Neural cell (in vitro differentiated cells): ENCODE measurements around the gene EML6. TPM values are rescaled to one million over a fixed set of nuclear protein-coding genes. Genes with fewer than 3 reads are reported as not detected.

ENCODE experiments used
- H2AFZ ChIP-seq: fragments of 200-600, 300-800 bp; sonication (generic), shearing (Covaris generic); 2 replicates; pipeline ENCODE4 v1.6.0; 2014; ENCODE audit warnings: low read depth, mild to moderate bottlenecking, antibody characterized with exemption, low read length, moderate library complexity
- H3F3A ChIP-seq: fragments of 200-600 bp; shearing (Covaris generic); 2 replicates; pipeline ENCODE4 v1.6.1; 2016; ENCODE audit warnings: mild to moderate bottlenecking, moderate library complexity, mixed read lengths, antibody characterized with exemption, low read length; ENCODE audit not compliant: insufficient read depth, poor library complexity, severe bottlenecking
- H3K27ac ChIP-seq: fragments of 200-600, 300-800 bp; sonication (generic), shearing (Covaris generic); 2 replicates; pipeline ENCODE4 v1.5.1; 2014; ENCODE audit warnings: mild to moderate bottlenecking, low read length, moderate library complexity
- H3K27me3 ChIP-seq: fragments of 300-800, 200-600 bp; sonication (generic), shearing (Covaris generic); 2 replicates; pipeline ENCODE4 v1.6.0; 2014; ENCODE audit warnings: mild to moderate bottlenecking, low read depth, low read length, moderate library complexity; ENCODE audit not compliant: insufficient read depth
- H3K36me3 ChIP-seq: fragments of 300-800, 200-600 bp; sonication (generic), shearing (Covaris generic); 2 replicates; pipeline ENCODE4 v1.5.1; 2014; ENCODE audit warnings: mild to moderate bottlenecking, antibody characterized with exemption, low read length, moderate library complexity; ENCODE audit not compliant: insufficient read depth
- H3K4me2 ChIP-seq: fragments of 300-800, 200-600 bp; sonication (generic), shearing (Covaris generic); 2 replicates; pipeline ENCODE4 v1.6.0; 2014; ENCODE audit warnings: mild to moderate bottlenecking, low read length
- H3K4me3 ChIP-seq: fragments of 300-800, 200-600 bp; sonication (generic), shearing (Covaris generic); 2 replicates; pipeline ENCODE4 v1.5.1; 2014; ENCODE audit warnings: mild to moderate bottlenecking, low read length, moderate library complexity
- H3K79me2 ChIP-seq: fragments of 200-600 bp; shearing (Covaris generic); replicated peaks from 2 replicates; pipeline ENCODE4 v1.6.0; 2014; ENCODE audit warnings: mild to moderate bottlenecking, low read length, moderate library complexity; ENCODE audit not compliant: insufficient read depth
- H3K9ac ChIP-seq: fragments of 300-800, 200-600 bp; sonication (generic), shearing (Covaris generic); 2 replicates; pipeline ENCODE4 v1.6.1; 2016; ENCODE audit warnings: mild to moderate bottlenecking, low read length, mixed read lengths
- H3K9me2 ChIP-seq: fragments of 200-600 bp; shearing (Covaris generic); 2 replicates; pipeline ENCODE4 v1.6.1; 2016; ENCODE audit warnings: mild to moderate bottlenecking, low read length, mixed read lengths; ENCODE audit not compliant: insufficient read depth
- H3K9me3 ChIP-seq: fragments of 200-600, 300-800 bp; sonication (generic), shearing (Covaris generic); 2 replicates; pipeline ENCODE4 v1.6.1; 2016; ENCODE audit warnings: mild to moderate bottlenecking, mixed run types, low read length, moderate library complexity, mixed read lengths
- H4K20me1 ChIP-seq: fragments of 200-600 bp; shearing (Covaris generic); 2 replicates; pipeline ENCODE4 v1.6.1; 2016; ENCODE audit warnings: mild to moderate bottlenecking, mixed run types; ENCODE audit not compliant: insufficient read depth
- EP300 ChIP-seq: fragments of 450-650 bp; conservative IDR thresholded peaks from 2 replicates; pipeline ENCODE4 v1.6.1; 2014; ENCODE audit warnings: antibody characterized with exemption, mild to moderate bottlenecking, moderate library complexity; ENCODE audit not compliant: poor library complexity, severe bottlenecking
- EZH2 ChIP-seq: fragments of 200-600, 300-800 bp; shearing (Covaris generic), sonication (generic); IDR thresholded peaks from 2 replicates; pipeline ENCODE4 v1.6.1; 2014; ENCODE audit warnings: antibody characterized with exemption, low read length, borderline replicate concordance, mild to moderate bottlenecking; ENCODE audit not compliant: insufficient read depth, poor library complexity, severe bottlenecking
- MXI1 ChIP-seq: fragments of 450-650 bp; conservative IDR thresholded peaks from 2 replicates; pipeline ENCODE4 v1.6.1; 2014; ENCODE audit warnings: antibody characterized with exemption, mild to moderate bottlenecking; ENCODE audit not compliant: poor library complexity, severe bottlenecking
- POLR2AphosphoS5 ChIP-seq: IDR thresholded peaks from 2 replicates; pipeline ENCODE4 v1.6.1; 2012
- RAD21 ChIP-seq: fragments of 450-650 bp; conservative IDR thresholded peaks from 2 replicates; pipeline ENCODE4 v1.6.1; 2014; ENCODE audit warnings: antibody characterized with exemption, mild to moderate bottlenecking, moderate library complexity
- SMC3 ChIP-seq: fragments of 450-650 bp; conservative IDR thresholded peaks from 2 replicates; pipeline ENCODE4 v1.6.1; 2014; ENCODE audit warnings: antibody characterized with exemption, mild to moderate bottlenecking, moderate library complexity; ENCODE audit not compliant: poor library complexity
- TAF1 ChIP-seq: IDR thresholded peaks from 2 replicates; pipeline ENCODE4 v1.6.1; 2012; ENCODE audit warnings: low read depth
- polyA plus RNA-seq: library from polyadenylated mRNA; depleted of rRNA; stranded (reverse); fragments of >200 nt; gene quantifications from 2 replicates; pipeline ENCODE4 v1.2.3, GENCODE V29; 2014
- TF ChIP-seq, protein P1 (sequence below): IDR thresholded peaks from 2 replicates; pipeline ENCODE4 v1.6.1; 2012; ENCODE audit warnings: borderline replicate concordance
- TF ChIP-seq, protein P2 (sequence below): fragments of 450-650 bp; IDR thresholded peaks from 2 replicates; pipeline ENCODE4 v1.5.1; 2014; ENCODE audit warnings: antibody characterized with exemption, mild to moderate bottlenecking, moderate library complexity; ENCODE audit not compliant: poor library complexity, severe bottlenecking

The EML6 gene
- polyA plus RNA-seq, 1 donor from 2014 or later, result 13.4 TPM

DNA sequence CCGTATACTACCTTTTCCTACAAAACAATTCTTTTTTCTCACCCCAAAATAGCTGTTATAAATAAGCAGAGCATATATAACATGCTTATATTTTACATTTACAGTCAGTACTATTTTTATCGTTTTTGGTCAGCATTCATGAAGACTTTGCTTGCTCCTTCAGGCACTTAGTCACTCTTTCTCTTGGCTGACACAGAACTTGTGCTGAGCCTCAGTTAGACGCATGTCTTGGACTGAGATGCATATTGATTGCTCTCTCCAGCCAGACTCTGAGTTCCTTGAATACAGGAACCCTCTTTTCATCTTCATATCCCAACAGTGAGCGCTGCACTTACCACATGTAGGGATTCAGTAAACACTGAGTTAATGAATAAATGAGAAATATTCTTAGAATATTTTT, 168.4 kb downstream of the EML6 start:
- Histone ChIP-seq H4K20me1 (no peaks in the 10 kb centered on the region), H3K36me3 (no peaks in the 10 kb centered on the region)

DNA sequence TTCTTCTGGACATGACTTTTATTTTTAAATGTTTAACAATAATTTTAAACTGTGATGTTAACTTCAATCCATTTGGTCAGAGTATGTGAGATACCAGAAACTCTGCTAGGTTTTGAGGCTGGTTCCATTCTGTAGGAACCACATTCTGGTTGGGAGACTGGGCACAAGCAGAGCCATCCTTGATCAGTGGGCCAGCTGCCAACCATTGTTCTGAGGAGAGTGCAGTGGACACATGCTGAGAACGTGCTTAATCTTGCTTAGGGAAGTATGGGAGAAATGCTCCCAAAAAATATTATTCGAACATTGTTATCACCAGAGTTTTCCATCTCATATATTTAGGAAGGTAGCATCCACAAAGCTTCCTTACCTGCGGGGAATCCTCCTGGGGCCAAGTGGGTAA, 171.0 kb downstream of the EML6 start:
- H4K20me1 ChIP-seq, result no peaks in the 10 kb centered on the region
- no peak overlapping the region for H3K4me2 ChIP-seq
- no peaks in the 10 kb centered on the region for H3K36me3 ChIP-seq
- no peaks in the 10 kb centered on the region for H3F3A ChIP-seq
- no peak overlapping the region for H3K9ac ChIP-seq
- TF ChIP-seq EP300, result no peak
- no peak for TF ChIP-seq TAF1
- TF ChIP-seq POLR2AphosphoS5, result no peak
- no peak for TF ChIP-seq RAD21
- TF ChIP-seq, protein P1, sequence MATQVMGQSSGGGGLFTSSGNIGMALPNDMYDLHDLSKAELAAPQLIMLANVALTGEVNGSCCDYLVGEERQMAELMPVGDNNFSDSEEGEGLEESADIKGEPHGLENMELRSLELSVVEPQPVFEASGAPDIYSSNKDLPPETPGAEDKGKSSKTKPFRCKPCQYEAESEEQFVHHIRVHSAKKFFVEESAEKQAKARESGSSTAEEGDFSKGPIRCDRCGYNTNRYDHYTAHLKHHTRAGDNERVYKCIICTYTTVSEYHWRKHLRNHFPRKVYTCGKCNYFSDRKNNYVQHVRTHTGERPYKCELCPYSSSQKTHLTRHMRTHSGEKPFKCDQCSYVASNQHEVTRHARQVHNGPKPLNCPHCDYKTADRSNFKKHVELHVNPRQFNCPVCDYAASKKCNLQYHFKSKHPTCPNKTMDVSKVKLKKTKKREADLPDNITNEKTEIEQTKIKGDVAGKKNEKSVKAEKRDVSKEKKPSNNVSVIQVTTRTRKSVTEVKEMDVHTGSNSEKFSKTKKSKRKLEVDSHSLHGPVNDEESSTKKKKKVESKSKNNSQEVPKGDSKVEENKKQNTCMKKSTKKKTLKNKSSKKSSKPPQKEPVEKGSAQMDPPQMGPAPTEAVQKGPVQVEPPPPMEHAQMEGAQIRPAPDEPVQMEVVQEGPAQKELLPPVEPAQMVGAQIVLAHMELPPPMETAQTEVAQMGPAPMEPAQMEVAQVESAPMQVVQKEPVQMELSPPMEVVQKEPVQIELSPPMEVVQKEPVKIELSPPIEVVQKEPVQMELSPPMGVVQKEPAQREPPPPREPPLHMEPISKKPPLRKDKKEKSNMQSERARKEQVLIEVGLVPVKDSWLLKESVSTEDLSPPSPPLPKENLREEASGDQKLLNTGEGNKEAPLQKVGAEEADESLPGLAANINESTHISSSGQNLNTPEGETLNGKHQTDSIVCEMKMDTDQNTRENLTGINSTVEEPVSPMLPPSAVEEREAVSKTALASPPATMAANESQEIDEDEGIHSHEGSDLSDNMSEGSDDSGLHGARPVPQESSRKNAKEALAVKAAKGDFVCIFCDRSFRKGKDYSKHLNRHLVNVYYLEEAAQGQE, result no peak
- no peak for TF ChIP-seq EZH2
- TF ChIP-seq MXI1, result no peak
- no peak for TF ChIP-seq SMC3
- TF ChIP-seq, protein P2, sequence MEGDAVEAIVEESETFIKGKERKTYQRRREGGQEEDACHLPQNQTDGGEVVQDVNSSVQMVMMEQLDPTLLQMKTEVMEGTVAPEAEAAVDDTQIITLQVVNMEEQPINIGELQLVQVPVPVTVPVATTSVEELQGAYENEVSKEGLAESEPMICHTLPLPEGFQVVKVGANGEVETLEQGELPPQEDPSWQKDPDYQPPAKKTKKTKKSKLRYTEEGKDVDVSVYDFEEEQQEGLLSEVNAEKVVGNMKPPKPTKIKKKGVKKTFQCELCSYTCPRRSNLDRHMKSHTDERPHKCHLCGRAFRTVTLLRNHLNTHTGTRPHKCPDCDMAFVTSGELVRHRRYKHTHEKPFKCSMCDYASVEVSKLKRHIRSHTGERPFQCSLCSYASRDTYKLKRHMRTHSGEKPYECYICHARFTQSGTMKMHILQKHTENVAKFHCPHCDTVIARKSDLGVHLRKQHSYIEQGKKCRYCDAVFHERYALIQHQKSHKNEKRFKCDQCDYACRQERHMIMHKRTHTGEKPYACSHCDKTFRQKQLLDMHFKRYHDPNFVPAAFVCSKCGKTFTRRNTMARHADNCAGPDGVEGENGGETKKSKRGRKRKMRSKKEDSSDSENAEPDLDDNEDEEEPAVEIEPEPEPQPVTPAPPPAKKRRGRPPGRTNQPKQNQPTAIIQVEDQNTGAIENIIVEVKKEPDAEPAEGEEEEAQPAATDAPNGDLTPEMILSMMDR, result no peak
- no peaks in the 10 kb centered on the region for H3K79me2 ChIP-seq
- no peaks in the 10 kb centered on the region for H3K9me3 ChIP-seq
- H3K27me3 ChIP-seq, result no peaks in the 10 kb centered on the region
- no peak overlapping the region for H3K27ac ChIP-seq
- no peak overlapping the region for H3K4me3 ChIP-seq
- no peak overlapping the region for H2AFZ ChIP-seq
- no peaks in the 10 kb centered on the region for H3K9me2 ChIP-seq

More for the DNA sequence above, 168.4 kb downstream of the EML6 start:
- no peaks in the 10 kb centered on the region for H3F3A ChIP-seq
- H3K9me3 ChIP-seq, result no peaks in the 10 kb centered on the region
- no peaks in the 10 kb centered on the region for H3K9me2 ChIP-seq
- TF ChIP-seq, protein P1, result no peak
- TF ChIP-seq SMC3 (no peak), TAF1 (no peak), MXI1 (no peak)
- no peak overlapping the region for H3K4me2 ChIP-seq
- H3K4me3 ChIP-seq, result no peak overlapping the region
- no peak overlapping the region for H3K27ac ChIP-seq
- H3K27me3 ChIP-seq, result no peaks in the 10 kb centered on the region
- H2AFZ ChIP-seq, result no peak overlapping the region
- no peak overlapping the region for H3K9ac ChIP-seq
- no peaks in the 10 kb centered on the region for H3K79me2 ChIP-seq
